Measurements from ENCODE around the gene MAGI1.
A peak's percentile ranks its signal among the peaks of the same experiment; 100 is the strongest.

MAGI1 gene

GRCh38 chr3:65785065-65785645, 253.6 kb downstream of the MAGI1 start:
- DNase-seq = peak; percentile 49 to 68

GRCh38 chr3:65783117-65783516, 255.6 kb downstream of the MAGI1 start:
- no peak for DNase-seq

GRCh38 chr3:65781594-65781993, 257.1 kb downstream of the MAGI1 start:
- no peak for DNase-seq

- no peak for DNase-seq
Observed at GRCh38 chr3:65779390-65779789, 259.3 kb downstream of the MAGI1 start.

- DNase-seq = no peak
Observed at GRCh38 chr3:65778968-65779367, 259.8 kb downstream of the MAGI1 start.

- DNase-seq = no peak
Observed at GRCh38 chr3:65777050-65777449, 261.7 kb downstream of the MAGI1 start.

- DNase-seq = no peak
Observed at GRCh38 chr3:65776494-65776893, 262.2 kb downstream of the MAGI1 start.

GRCh38 chr3:65776081-65776480, 262.6 kb downstream of the MAGI1 start:
- DNase-seq = no peak

GRCh38 chr3:65772758-65773157, 266.0 kb downstream of the MAGI1 start:
- DNase-seq = no peak

GRCh38 chr3:65767551-65767950, 271.2 kb downstream of the MAGI1 start:
- DNase-seq = no peak

GRCh38 chr3:65762235-65762580, 276.5 kb downstream of the MAGI1 start:
- no peak for DNase-seq

- DNase-seq = no peak
Observed at GRCh38 chr3:65761446-65762234, 277.1 kb downstream of the MAGI1 start.

GRCh38 chr3:65758876-65759598, 279.7 kb downstream of the MAGI1 start:
- no peak for DNase-seq

GRCh38 chr3:65758438-65758837, 280.3 kb downstream of the MAGI1 start:
- DNase-seq = no peak

GRCh38 chr3:65752636-65753035, 286.1 kb downstream of the MAGI1 start:
- no peak for DNase-seq

GRCh38 chr3:65751123-65751700, 287.5 kb downstream of the MAGI1 start:
- DNase-seq = peak in 1 of 2 experiments; percentile 16

- DNase-seq = no peak
Observed at GRCh38 chr3:65749066-65749465, 289.7 kb downstream of the MAGI1 start.

GRCh38 chr3:65748326-65748725, 290.4 kb downstream of the MAGI1 start:
- no peak for DNase-seq

- DNase-seq = no peak
Observed at GRCh38 chr3:65746848-65747247, 291.9 kb downstream of the MAGI1 start.

GRCh38 chr3:65745306-65745705, 293.4 kb downstream of the MAGI1 start:
- no peak for DNase-seq

GRCh38 chr3:65742914-65743313, 295.8 kb downstream of the MAGI1 start:
- DNase-seq = no peak

GRCh38 chr3:65741540-65741939, 297.2 kb downstream of the MAGI1 start:
- no peak for DNase-seq

- DNase-seq = no peak
Observed at GRCh38 chr3:65739901-65740541, 298.7 kb downstream of the MAGI1 start.

Data from AML-193 (cell line).